Measurements from ENCODE around the gene SPINK1. TPM values are rescaled to one million over a fixed set of nuclear protein-coding genes. Genes with fewer than 3 reads are reported as not detected.

The SPINK1 gene
- total and polyA plus RNA-seq, 2 of the 4 experiments (the other 2 are of a cell fraction), result not detected

DNA sequence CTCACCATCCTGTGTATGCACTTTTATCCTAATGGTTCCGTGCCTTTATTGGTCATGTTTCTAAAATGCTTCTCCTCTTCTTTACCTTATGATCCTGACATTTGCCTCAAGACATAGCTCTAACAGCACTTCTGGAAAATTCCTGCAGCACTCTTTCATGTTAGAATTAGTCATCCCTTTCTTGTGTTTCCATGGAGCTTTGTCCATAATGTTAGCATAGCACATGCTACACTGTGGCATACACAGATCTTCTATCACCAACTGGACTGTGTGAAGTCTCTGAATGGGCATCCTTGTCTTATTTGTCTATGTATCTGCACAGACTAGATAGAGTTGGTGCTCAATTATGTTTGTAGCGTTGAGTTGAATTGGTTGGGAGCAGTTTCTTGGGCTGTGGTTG, 49.0 kb upstream of the SPINK1 start:
- Histone ChIP-seq H3K56ac (ENCODE audit: extremely low read depth, insufficient read depth, low read length) (no peak overlapping the region), H2BK15ac (ENCODE audit: low read depth, low read length) (no peak overlapping the region), H3K9ac (ENCODE audit: low read depth, low read length) (no peak overlapping the region), H2BK20ac (ENCODE audit: low read depth, low read length) (no peak overlapping the region), H3K23ac (ENCODE audit: low read depth, low read length) (no peak overlapping the region), H2AK9ac (replicated peaks; ENCODE audit: low read depth, low read length, poor library complexity) (no peak overlapping the region), H3K4me2 (ENCODE audit: low read depth, low read length) (no peak overlapping the region), H3K14ac (replicated peaks; ENCODE audit: low read depth, low read length) (no peak overlapping the region), H2BK5ac (ENCODE audit: low read depth, low read length, poor library complexity, severe bottlenecking) (no peak overlapping the region), H2AFZ (replicated peaks; ENCODE audit: low read length, poor library complexity) (no peak overlapping the region), H3K4me3 (ENCODE audit: insufficient read depth, low read depth, low read length) (no peak overlapping the region), H3K4me1 (ENCODE audit: control insufficient read depth, insufficient read depth, low read length) (no peaks in the 10 kb centered on the region), H3K36me3 (ENCODE audit: control insufficient read depth, insufficient read depth, low read length) (no peaks in the 10 kb centered on the region), H4K5ac (ENCODE audit: low read depth, low read length) (no peak overlapping the region), H3K9me3 (ENCODE audit: control insufficient read depth, insufficient read depth, low read length) (no peaks in the 10 kb centered on the region), H3K4ac (ENCODE audit: low read depth, low read length) (no peak overlapping the region), H4K91ac (ENCODE audit: insufficient read depth, low read depth, low read length) (no peak overlapping the region), H3K9me1 (ENCODE audit: insufficient read depth, low read length) (no peaks in the 10 kb centered on the region), H4K20me1 (ENCODE audit: insufficient read depth, low read length) (no peaks in the 10 kb centered on the region), H4K8ac (ENCODE audit: low read depth in 2 of 2, low read length in 2 of 2) (no peak overlapping the region), H2AK5ac (ENCODE audit: low read depth, low read length) (no peak overlapping the region), H3K27me3 (ENCODE audit: control insufficient read depth, insufficient read depth, low read length) (no peaks in the 10 kb centered on the region), H2BK120ac (ENCODE audit: low read depth, low read length) (no peak overlapping the region), H3K18ac (ENCODE audit: low read depth, low read length) (no peak overlapping the region), H3K27ac (ENCODE audit: insufficient read depth, low read length) (no peak overlapping the region), H3K79me1 (ENCODE audit: low read depth in 1 of 2, low read length in 2 of 2) (no peaks in the 10 kb centered on the region)
- no TSS peak for BruUV-seq (replicated peaks)
- CTCF ChIA-PET, result no interaction called here
- POLR2A ChIA-PET (ENCODE audit: unreplicated experiment), result no interaction called here
- no peak for DNase-seq
- TF ChIP-seq NFE2L2 (IDR thresholded peaks at IDR 0.05; ENCODE audit: low read depth, low read length), result no peak
- TF ChIP-seq, protein P1, sequence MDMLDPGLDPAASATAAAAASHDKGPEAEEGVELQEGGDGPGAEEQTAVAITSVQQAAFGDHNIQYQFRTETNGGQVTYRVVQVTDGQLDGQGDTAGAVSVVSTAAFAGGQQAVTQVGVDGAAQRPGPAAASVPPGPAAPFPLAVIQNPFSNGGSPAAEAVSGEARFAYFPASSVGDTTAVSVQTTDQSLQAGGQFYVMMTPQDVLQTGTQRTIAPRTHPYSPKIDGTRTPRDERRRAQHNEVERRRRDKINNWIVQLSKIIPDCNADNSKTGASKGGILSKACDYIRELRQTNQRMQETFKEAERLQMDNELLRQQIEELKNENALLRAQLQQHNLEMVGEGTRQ (IDR thresholded peaks at IDR 0.05; ENCODE audit: low read depth, low read length), result no peak
- intact Hi-C loops (cut with micrococcal nuclease), result loop anchor here (10.0 kb wide), 1 partner anchor 244 kb away; no protein-coding TSS in a partner anchor
- dilution Hi-C loops (cut with HindIII; ENCODE audit: low sequenced_read_pairs, unreplicated experiment), result no loop called here
- no peak for ATAC-seq (ENCODE audit: low read depth)
- in situ Hi-C loops (cut with MboI; ENCODE audit: low sequenced_read_pairs), result no loop called here
- 50% methylated on average over 1 of the region's 2 CpGs; no CpG with 5 or more reads in 1 of the 2 experiments for WGBS, 2 experiments (ENCODE audit: extremely low coverage in 2 of 2, insufficient read length in 1 of 2)
